ENCODE results near the gene CENPO. TPM values are rescaled to one million over a fixed set of nuclear protein-coding genes. Genes with fewer than 3 reads are reported as not detected.

CENPO gene
- total and polyA plus RNA-seq, 4 experiments from 2014 or later = 1.6 to 6.1 (median 3.6) TPM

- Mint-ChIP-seq H3K27me3 (no peaks in the 10 kb centered on the region), H3K4me1 (peaks cover 0 to 5% (median 2%) of the 10 kb centered on the region in 4 donors), H3K27ac (no peak overlapping the region), H3K36me3 (peaks cover 41 to 49% of the 10 kb centered on the region in 2 donors), H3K4me3 (no peak overlapping the region), H3K9me3 (no peaks in the 10 kb centered on the region)
- Histone ChIP-seq H3K27ac (ENCODE audit: low read depth, low read length) (no peak overlapping the region), H3K4me3 (ENCODE audit: low read length in 2 of 2) (no peak overlapping the region), H3K9me3 (ENCODE audit: control insufficient read depth in 1 of 2, low read length in 2 of 2) (no peaks in the 10 kb centered on the region), H3K4me1 (ENCODE audit: insufficient read depth, low read length) (no peaks in the 10 kb centered on the region), H3K36me3 (ENCODE audit: insufficient read depth, low read length) (peaks cover 13% of the 10 kb centered on the region), H3K27me3 (ENCODE audit: insufficient read depth, low read length) (no peaks in the 10 kb centered on the region)
- CTCF ChIA-PET (ENCODE audit: partially characterized antibody) = no interaction called here
- POLR2A ChIA-PET (ENCODE audit: partially characterized antibody) = no interaction called here
- no peak for DNase-seq
- intact Hi-C loops (cut with micrococcal nuclease) = no loop called here
Observed at GRCh38 chr2:24816884-24817283, 23.7 kb downstream of the CENPO start.

DNA sequence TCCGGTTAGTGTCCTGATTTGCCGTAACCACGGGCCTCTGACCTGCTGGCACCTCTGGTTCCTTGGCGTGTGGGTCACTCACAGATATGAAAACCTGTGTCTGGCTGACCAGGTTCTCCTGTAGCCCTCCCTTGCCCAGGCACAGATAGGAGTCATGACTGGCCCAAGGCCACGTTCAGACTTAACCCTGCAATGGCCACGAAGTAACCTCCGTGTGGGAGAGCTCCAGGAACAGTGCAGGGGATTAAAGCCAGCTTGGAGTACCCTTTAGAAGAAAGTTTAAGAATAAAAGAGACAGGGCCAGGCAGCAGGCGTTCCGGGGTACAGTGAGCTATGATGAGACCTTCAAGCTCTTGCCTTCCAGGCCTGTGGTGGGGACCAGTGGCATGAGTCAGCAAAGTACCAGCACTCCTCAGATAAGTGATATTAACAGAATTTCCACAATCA, 25.5 kb downstream of the CENPO start:
- no peak overlapping the region for H3K4me3 ChIP-seq (ENCODE audit: low read length in 2 of 2)
- H3K4me3 Mint-ChIP-seq = no peak overlapping the region
- H3K36me3 Mint-ChIP-seq = peaks cover 44 to 59% of the 10 kb centered on the region in 2 donors
- no peak overlapping the region for H3K27ac ChIP-seq (ENCODE audit: low read depth, low read length)
- no peaks in the 10 kb centered on the region for H3K4me1 ChIP-seq (ENCODE audit: insufficient read depth, low read length)
- peaks cover 0 to 5% (median 2%) of the 10 kb centered on the region in 4 donors for H3K4me1 Mint-ChIP-seq
- no peak for DNase-seq
- H3K9me3 ChIP-seq (ENCODE audit: control insufficient read depth in 1 of 2, low read length in 2 of 2) = no peaks in the 10 kb centered on the region
- H3K27me3 Mint-ChIP-seq = no peaks in the 10 kb centered on the region
- no peaks in the 10 kb centered on the region for H3K27me3 ChIP-seq (ENCODE audit: insufficient read depth, low read length)
- CTCF ChIA-PET (ENCODE audit: partially characterized antibody) = interaction anchor here (1.0 to 1.6 kb wide), 4 partner anchors 9 to 408 kb away, joined by 3 to 7 read pairs (median 3); no protein-coding TSS in a partner anchor
- peaks cover 13% of the 10 kb centered on the region for H3K36me3 ChIP-seq (ENCODE audit: insufficient read depth, low read length)
- intact Hi-C loops (cut with micrococcal nuclease) = no loop called here
- H3K27ac Mint-ChIP-seq = peak overlapping the region in 3 of 7 donors; percentile 10 to 63 (median 46)
- POLR2A ChIA-PET (ENCODE audit: partially characterized antibody) = interaction anchor here (1.1 kb wide), 1 partner anchor 26 kb away, joined by 3 read pairs; the partner anchor contains the start of genes CENPO and PTRHD1
- no peaks in the 10 kb centered on the region for H3K9me3 Mint-ChIP-seq

- Histone ChIP-seq H3K27ac (ENCODE audit: low read depth, low read length) (no peak overlapping the region), H3K4me1 (ENCODE audit: insufficient read depth, low read length) (no peaks in the 10 kb centered on the region), H3K9me3 (ENCODE audit: control insufficient read depth in 1 of 2, low read length in 2 of 2) (no peaks in the 10 kb centered on the region), H3K27me3 (ENCODE audit: insufficient read depth, low read length) (no peaks in the 10 kb centered on the region), H3K36me3 (ENCODE audit: insufficient read depth, low read length) (peaks cover 13% of the 10 kb centered on the region), H3K4me3 (ENCODE audit: low read length in 2 of 2) (no peak overlapping the region)
- H3K4me3 Mint-ChIP-seq = no peak overlapping the region
- H3K27me3 Mint-ChIP-seq = no peaks in the 10 kb centered on the region
- POLR2A ChIA-PET (ENCODE audit: partially characterized antibody) = no interaction called here
- DNase-seq = no peak
- no peaks in the 10 kb centered on the region for H3K9me3 Mint-ChIP-seq
- intact Hi-C loops (cut with micrococcal nuclease) = no loop called here
- H3K36me3 Mint-ChIP-seq = peaks cover 38 to 59% of the 10 kb centered on the region in 2 donors
- peaks cover 0 to 5% (median 0%) of the 10 kb centered on the region in 4 donors for H3K4me1 Mint-ChIP-seq
- CTCF ChIA-PET (ENCODE audit: partially characterized antibody) = interaction anchor here (1.0 to 1.6 kb wide), 3 partner anchors 9 to 409 kb away, joined by 3 read pairs; no protein-coding TSS in a partner anchor
- no peak overlapping the region for H3K27ac Mint-ChIP-seq
Observed at GRCh38 chr2:24819442-24820174, 26.4 kb downstream of the CENPO start.

GRCh38 chr2:24820175-24820513, 26.9 kb downstream of the CENPO start:
- Mint-ChIP-seq H3K27ac (no peak overlapping the region), H3K4me1 (peaks cover 0 to 5% (median 0%) of the 10 kb centered on the region in 4 donors), H3K36me3 (peaks cover 38 to 59% of the 10 kb centered on the region in 2 donors), H3K9me3 (no peaks in the 10 kb centered on the region), H3K27me3 (no peaks in the 10 kb centered on the region), H3K4me3 (no peak overlapping the region)
- no peaks in the 10 kb centered on the region for H3K4me1 ChIP-seq (ENCODE audit: insufficient read depth, low read length)
- peaks cover 13% of the 10 kb centered on the region for H3K36me3 ChIP-seq (ENCODE audit: insufficient read depth, low read length)
- no peak for DNase-seq
- no peak overlapping the region for H3K4me3 ChIP-seq (ENCODE audit: low read length in 2 of 2)
- H3K27ac ChIP-seq (ENCODE audit: low read depth, low read length) = no peak overlapping the region
- intact Hi-C loops (cut with micrococcal nuclease) = no loop called here
- no peaks in the 10 kb centered on the region for H3K27me3 ChIP-seq (ENCODE audit: insufficient read depth, low read length)
- no peaks in the 10 kb centered on the region for H3K9me3 ChIP-seq (ENCODE audit: control insufficient read depth in 1 of 2, low read length in 2 of 2)
- ChIA-PET POLR2A (ENCODE audit: partially characterized antibody) (no interaction called here), CTCF (ENCODE audit: partially characterized antibody) (interaction anchor here (1.6 kb wide), 1 partner anchor 398 kb away, joined by 3 read pairs; no protein-coding TSS in a partner anchor)

- H3K4me3 ChIP-seq (ENCODE audit: low read length in 2 of 2) = no peak overlapping the region
- H3K27me3 ChIP-seq (ENCODE audit: insufficient read depth, low read length) = no peaks in the 10 kb centered on the region
- CTCF ChIA-PET (ENCODE audit: partially characterized antibody) = interaction anchor here (1.1 kb wide), 1 partner anchor 411 kb away, joined by 4 read pairs; no protein-coding TSS in a partner anchor
- intact Hi-C loops (cut with micrococcal nuclease) = no loop called here
- H3K27ac ChIP-seq (ENCODE audit: low read depth, low read length) = no peak overlapping the region
- no peaks in the 10 kb centered on the region for H3K9me3 Mint-ChIP-seq
- H3K4me1 Mint-ChIP-seq = peaks cover 0 to 5% (median 2%) of the 10 kb centered on the region in 4 donors
- peaks cover 13% of the 10 kb centered on the region for H3K36me3 ChIP-seq (ENCODE audit: insufficient read depth, low read length)
- DNase-seq = no peak
- no peaks in the 10 kb centered on the region for H3K9me3 ChIP-seq (ENCODE audit: control insufficient read depth in 1 of 2, low read length in 2 of 2)
- H3K27ac Mint-ChIP-seq = peak overlapping the region in 4 of 7 donors; percentile 14 to 69 (median 37)
- H3K27me3 Mint-ChIP-seq = no peaks in the 10 kb centered on the region
- POLR2A ChIA-PET (ENCODE audit: partially characterized antibody) = no interaction called here
- H3K4me3 Mint-ChIP-seq = no peak overlapping the region
- H3K36me3 Mint-ChIP-seq = peaks cover 33 to 53% of the 10 kb centered on the region in 2 donors
- peaks cover 2% of the 10 kb centered on the region for H3K4me1 ChIP-seq (ENCODE audit: insufficient read depth, low read length)
Observed at GRCh38 chr2:24820598-24821432, 27.6 kb downstream of the CENPO start.

- Histone ChIP-seq H3K4me1 (ENCODE audit: insufficient read depth, low read length) (peaks cover 9% of the 10 kb centered on the region), H3K36me3 (ENCODE audit: insufficient read depth, low read length) (peaks cover 13% of the 10 kb centered on the region), H3K27me3 (ENCODE audit: insufficient read depth, low read length) (no peaks in the 10 kb centered on the region), H3K9me3 (ENCODE audit: control insufficient read depth in 1 of 2, low read length in 2 of 2) (no peaks in the 10 kb centered on the region), H3K27ac (ENCODE audit: low read depth, low read length) (no peak overlapping the region), H3K4me3 (ENCODE audit: low read length in 2 of 2) (no peak overlapping the region)
- H3K27ac Mint-ChIP-seq = peak overlapping the region in 3 of 7 donors; percentile 16 to 66 (median 23)
- no peaks in the 10 kb centered on the region for H3K27me3 Mint-ChIP-seq
- H3K4me3 Mint-ChIP-seq = no peak overlapping the region
- intact Hi-C loops (cut with micrococcal nuclease) = no loop called here
- ChIA-PET POLR2A (ENCODE audit: partially characterized antibody) (no interaction called here), CTCF (ENCODE audit: partially characterized antibody) (interaction anchor here (1.1 kb wide), 1 partner anchor 412 kb away, joined by 4 read pairs; no protein-coding TSS in a partner anchor)
- no peaks in the 10 kb centered on the region for H3K9me3 Mint-ChIP-seq
- no peak for DNase-seq
- peaks cover 3 to 10% (median 7%) of the 10 kb centered on the region in 4 donors for H3K4me1 Mint-ChIP-seq
- peaks cover 28 to 49% of the 10 kb centered on the region in 2 donors for H3K36me3 Mint-ChIP-seq
Observed at GRCh38 chr2:24821433-24821891, 28.2 kb downstream of the CENPO start.
